GM12875 (cell line): ENCODE results near the gene TECTB.

Experiments used
- H3K4me3 ChIP-seq: one replicate; pipeline ENCODE4 v1.5.1; 2011; ENCODE audit warnings: low read depth, low read length, control low read depth
- TF ChIP-seq, protein P1 (sequence below): IDR thresholded peaks from 2 replicates; pipeline ENCODE4 v1.5.1; 2011; ENCODE audit warnings: low read depth, mild to moderate bottlenecking, control low read depth, inconsistent platforms, low read length, moderate library complexity, borderline replicate concordance; ENCODE audit not compliant: insufficient read depth

TECTB gene

DNA sequence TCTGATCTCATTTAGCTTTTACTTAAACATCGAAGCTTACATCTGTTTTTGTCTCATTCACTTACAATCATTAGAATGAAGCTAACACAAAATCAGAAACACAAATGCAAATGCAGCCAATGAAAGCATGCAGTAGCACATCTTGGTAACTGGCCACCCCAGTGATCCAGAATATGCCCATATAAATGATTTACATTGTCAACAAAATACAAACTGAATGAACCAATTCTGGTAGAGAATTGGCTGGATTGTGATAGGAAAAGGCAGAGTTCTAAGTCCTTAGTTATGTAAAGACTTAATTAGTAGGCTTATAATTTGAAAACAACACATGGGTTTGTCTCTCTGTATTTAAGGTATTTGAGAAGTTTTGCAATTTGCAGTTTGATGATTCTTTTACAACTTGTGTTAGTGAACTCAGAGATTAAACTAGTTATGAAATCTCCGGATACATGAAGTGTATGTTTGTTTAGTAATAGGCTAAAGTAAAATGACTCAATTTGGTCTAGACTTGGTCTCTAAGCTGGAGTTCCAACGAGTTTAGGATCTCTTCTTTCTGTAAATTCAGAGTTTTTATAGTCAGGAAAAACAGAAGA, 21.2 kb downstream of the TECTB start:
- TF ChIP-seq, protein P1, sequence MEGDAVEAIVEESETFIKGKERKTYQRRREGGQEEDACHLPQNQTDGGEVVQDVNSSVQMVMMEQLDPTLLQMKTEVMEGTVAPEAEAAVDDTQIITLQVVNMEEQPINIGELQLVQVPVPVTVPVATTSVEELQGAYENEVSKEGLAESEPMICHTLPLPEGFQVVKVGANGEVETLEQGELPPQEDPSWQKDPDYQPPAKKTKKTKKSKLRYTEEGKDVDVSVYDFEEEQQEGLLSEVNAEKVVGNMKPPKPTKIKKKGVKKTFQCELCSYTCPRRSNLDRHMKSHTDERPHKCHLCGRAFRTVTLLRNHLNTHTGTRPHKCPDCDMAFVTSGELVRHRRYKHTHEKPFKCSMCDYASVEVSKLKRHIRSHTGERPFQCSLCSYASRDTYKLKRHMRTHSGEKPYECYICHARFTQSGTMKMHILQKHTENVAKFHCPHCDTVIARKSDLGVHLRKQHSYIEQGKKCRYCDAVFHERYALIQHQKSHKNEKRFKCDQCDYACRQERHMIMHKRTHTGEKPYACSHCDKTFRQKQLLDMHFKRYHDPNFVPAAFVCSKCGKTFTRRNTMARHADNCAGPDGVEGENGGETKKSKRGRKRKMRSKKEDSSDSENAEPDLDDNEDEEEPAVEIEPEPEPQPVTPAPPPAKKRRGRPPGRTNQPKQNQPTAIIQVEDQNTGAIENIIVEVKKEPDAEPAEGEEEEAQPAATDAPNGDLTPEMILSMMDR, result no peak
- no peak overlapping the region for H3K4me3 ChIP-seq

DNA sequence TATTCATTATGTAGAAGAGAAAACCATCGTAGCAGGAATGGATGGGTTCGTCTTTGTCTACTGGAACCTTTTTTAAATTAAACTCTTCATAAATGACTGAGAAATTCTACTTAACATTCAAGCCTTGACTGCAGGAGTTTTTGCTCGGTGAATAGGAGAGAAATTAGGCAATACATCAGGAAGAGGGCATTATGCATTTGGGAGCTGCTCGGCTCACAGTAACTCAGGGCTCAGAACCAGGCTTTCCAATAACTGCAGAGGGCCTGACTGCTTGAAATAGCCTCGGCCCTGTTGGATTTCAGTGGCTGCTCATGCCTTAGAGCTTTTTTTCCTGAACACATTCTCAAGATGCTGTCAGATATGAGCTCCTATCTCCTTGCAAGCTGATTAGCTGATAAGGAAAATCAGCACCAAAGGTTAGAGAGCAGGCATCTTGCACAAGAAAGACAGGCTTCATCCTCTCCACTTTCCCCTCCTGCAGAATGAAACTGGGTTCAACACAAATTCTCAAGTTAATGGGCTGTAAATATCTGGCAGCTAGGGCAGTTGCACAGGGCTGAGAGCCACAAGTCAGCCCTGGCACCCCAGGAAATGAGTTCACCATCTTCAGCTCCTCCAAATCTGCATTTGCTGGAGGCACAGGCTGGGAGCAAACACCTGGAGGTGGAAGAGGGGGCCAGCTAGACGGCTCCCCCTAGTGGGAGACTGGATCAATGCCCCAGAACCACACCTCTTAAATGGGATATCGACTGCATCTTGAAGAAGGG, 24.3 kb downstream of the TECTB start:
- TF ChIP-seq, protein P1, result peak; percentile 84
- no peak overlapping the region for H3K4me3 ChIP-seq

DNA sequence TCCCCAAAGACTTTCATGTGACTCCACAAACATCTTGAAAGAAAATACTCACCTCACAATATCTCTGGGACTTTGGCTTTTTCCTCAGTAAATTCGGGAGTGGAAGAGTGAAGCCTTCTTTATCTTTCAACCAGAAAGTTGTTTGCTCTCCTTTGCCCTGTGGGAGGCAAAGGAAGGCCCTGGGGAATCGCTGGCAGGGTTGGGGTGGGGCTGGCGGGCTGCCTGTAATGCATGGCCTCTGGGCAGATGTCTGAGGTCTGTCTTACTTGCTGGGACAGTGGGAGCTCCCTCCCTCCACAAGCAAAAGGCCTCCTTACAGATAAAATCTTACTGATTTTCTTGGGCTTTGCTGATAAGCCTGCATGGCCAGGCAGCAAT, 24.9 kb downstream of the TECTB start:
- TF ChIP-seq, protein P1, result no peak
- no peak overlapping the region for H3K4me3 ChIP-seq

DNA sequence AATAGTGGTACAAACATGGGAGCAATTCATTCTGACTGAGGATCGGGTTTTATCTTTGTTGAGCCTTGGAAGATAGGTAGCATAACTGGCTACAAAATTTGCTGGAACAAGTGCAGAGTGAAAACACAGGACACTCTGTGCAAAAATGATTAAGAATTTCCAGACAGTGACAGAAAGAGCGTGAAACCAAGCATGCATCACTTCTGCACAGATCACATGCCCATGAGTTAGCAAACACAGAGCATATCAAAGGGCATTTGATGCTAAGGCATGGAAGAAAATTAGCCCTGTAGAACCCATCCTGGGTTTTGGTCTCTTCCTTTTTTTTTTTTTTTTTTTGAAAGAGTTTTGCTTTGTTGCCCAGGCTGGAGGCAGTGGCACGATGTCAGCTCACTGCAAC, 28.3 kb downstream of the TECTB start:
- H3K4me3 ChIP-seq, result no peak overlapping the region
- TF ChIP-seq, protein P1, result no peak

DNA sequence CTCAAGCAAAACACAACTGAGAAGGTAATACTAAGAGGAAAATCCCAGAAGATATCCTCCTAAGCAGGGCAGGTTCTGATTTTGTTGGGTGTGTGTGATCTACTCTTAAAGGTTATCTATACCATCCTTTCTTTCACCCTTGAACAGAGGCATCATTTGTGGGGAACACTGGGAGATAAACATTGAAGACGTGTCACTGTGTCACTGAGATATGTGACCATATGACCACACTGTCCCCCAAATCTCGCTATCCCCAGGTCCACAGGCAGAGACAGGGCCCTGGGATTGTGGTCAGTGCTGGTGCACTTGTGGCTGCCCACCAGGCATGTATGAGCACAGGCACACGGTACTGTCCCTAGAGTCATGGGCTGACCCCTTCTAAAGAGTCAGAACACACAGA, 30.0 kb downstream of the TECTB start:
- TF ChIP-seq, protein P1, result no peak
- no peak overlapping the region for H3K4me3 ChIP-seq

DNA sequence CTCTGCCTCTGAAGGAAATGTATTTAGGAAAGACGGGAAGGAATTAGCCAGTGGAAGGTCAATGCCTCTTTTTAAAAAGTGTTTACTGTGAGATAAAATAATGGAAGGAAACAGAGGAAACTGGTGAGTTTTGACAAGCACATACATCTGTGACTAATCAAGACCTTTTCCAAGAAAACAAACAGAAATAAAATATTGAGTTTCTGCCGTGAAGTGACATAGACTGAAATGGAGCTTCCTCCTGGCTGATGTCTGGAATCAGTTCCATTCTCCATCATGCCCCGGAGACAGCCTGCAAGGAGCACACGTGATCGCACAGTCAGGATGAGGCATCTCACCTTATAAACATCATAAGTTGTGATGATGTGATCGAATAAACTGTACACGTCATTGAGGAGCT, 30.7 kb downstream of the TECTB start:
- no peak overlapping the region for H3K4me3 ChIP-seq
- TF ChIP-seq, protein P1, result no peak

DNA sequence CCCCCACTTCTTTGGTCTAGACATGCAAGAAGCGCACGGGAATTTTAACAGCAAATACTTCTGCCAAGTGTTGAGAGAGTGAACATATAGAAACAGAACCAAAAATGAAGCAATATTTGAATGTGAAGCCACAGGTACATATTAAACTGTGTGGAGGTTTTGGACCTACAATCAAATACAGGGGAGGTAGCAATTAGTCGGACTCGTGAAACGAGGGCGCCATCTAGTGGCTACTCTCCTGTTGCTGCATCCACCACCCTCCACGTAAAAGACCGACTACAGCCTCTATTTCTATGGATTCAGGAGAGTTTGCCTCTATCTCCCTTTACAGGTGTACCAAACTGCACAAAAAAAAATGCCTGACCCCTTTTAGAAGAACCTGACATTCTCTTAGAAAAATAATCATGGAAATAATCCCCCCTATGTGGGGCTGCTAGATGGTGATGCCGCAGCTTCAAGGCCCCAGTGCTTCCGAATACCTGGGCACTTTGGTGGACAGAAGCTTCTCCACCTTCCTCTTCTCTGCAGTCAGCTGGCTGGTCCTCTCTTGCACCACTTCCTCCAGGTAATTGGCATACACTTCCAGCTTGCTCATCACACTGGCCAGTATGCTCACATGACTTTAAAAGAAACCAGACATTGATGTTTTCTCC, 31.7 kb downstream of the TECTB start:
- TF ChIP-seq, protein P1, result peak; percentile 75
- no peak overlapping the region for H3K4me3 ChIP-seq
